ENCODE measurements around the gene AASDHPPT. TPM values are rescaled to one million over a fixed set of nuclear protein-coding genes. Genes with fewer than 3 reads are reported as not detected.

Gene AASDHPPT
- total RNA-seq, 1 donor from 2014 or later, result 54.0 TPM

- no peaks in the 10 kb centered on the region for H3K27me3 Mint-ChIP-seq
- TF ChIP-seq CTCF (conservative IDR thresholded peaks at IDR 0.05), result no peak
- no peaks in the 10 kb centered on the region for H3K36me3 Mint-ChIP-seq
- H3K27ac Mint-ChIP-seq, result no peak overlapping the region
- no peak for DNase-seq (ENCODE audit: extremely low spot score, unreplicated experiment)
- peaks cover 4% of the 10 kb centered on the region for H3K9me3 Mint-ChIP-seq
- H3K4me1 Mint-ChIP-seq (ENCODE audit: unreplicated experiment), result no peaks in the 10 kb centered on the region
- no peak overlapping the region for H3K4me3 Mint-ChIP-seq
These were observed 60.3 kb downstream of the AASDHPPT start for GRCh38 chr11:106137758-106138157.

Other genes with a start within 250 kb of the AASDHPPT start
- 18.4 and 24.6 TPM in 2 replicates for gene MSANTD4, start 55.4 kb upstream of the AASDHPPT start, total RNA-seq (ENCODE audit: low replicate concordance)
- 2.9 and 8.6 TPM in 2 replicates for gene KBTBD3, start 315 bp upstream of the AASDHPPT start, total RNA-seq (ENCODE audit: low replicate concordance)